Measurements from ENCODE around the gene MLLT3. TPM values are rescaled to one million over a fixed set of nuclear protein-coding genes. Genes with fewer than 3 reads are reported as not detected.

MLLT3 gene
- total RNA-seq, 1 experiment from 2014 or later: 7.0 TPM

DNA sequence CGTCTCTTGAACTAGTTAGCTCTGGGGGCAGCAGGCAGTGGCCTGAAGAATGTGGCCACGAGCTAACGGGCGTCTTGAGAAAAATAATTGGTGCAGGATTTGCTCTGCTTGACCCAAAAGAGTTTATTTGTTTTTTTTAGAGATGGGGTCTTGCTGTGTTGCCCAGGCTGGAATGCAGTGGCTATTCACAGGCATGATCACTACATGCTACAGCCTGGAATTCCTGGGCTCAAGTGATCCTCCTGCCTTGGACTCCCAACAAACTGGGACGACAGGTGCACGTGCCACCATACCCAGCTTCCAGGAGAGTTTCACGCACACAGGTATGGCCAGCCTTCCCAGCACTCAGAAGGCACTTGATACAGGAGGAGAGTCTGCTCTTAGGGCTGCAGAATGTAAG, 203.8 kb downstream of the MLLT3 start:
- Mint-ChIP-seq H3K27ac (no peak overlapping the region), H3K36me3 (no peaks in the 10 kb centered on the region), H3K4me3 (no peak overlapping the region), H3K4me1 (peaks cover 5% of the 10 kb centered on the region), H3K9me3 (no peaks in the 10 kb centered on the region), H3K27me3 (ENCODE audit: low read depth) (no peaks in the 10 kb centered on the region)
- TF ChIP-seq EMX1 (CRISPR knock-in tag; IDR thresholded peaks at IDR 0.05) (no peak), NFATC4 (CRISPR knock-in tag; IDR thresholded peaks at IDR 0.05) (no peak)
- ChIA-PET CTCF (no interaction called here), POLR2A (no interaction called here)
- no peak for ATAC-seq
- no peak for DNase-seq (ENCODE audit: low spot score)

DNA sequence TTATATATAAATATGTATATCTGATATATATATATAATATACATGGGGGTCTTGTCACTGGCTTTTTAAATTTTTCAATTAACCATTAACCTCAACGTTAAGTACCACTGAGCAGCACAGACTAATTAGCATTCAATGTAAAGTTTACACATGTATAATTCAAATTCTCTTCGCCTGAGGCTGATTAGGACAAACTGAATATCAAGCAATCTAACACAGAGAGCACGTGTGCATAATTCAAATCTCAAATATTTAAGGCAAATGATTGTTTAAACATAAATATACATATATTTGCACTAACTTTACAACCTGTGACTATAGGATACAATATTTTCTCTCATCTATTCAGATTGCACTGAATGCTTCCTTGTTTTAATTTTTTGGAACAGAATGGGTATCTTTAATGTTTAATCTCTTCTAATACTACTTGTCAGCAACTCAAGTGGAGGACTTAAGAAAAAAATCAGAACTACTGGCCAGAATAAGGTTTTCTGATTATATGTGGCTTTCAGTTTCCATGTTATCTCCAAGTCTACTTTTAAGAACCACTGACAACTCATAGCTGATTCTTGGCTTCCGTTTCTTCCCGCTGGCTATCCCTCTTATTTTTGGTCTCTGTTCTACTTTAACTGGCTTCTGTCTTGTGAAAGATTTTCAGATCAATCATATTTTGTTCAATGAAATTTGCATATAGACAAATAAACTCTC, 204.8 kb downstream of the MLLT3 start:
- ChIA-PET CTCF (interaction anchor here (1.3 kb wide), 1 partner anchor 45 kb away, joined by 3 read pairs; no protein-coding TSS in a partner anchor), POLR2A (no interaction called here)
- Mint-ChIP-seq H3K27ac (no peak overlapping the region), H3K9me3 (no peaks in the 10 kb centered on the region), H3K36me3 (no peaks in the 10 kb centered on the region), H3K27me3 (ENCODE audit: low read depth) (no peaks in the 10 kb centered on the region), H3K4me3 (no peak overlapping the region), H3K4me1 (peaks cover 5% of the 10 kb centered on the region)
- no peak for DNase-seq (ENCODE audit: low spot score)
- TF ChIP-seq ZNF423 (CRISPR knock-in tag; IDR thresholded peaks at IDR 0.05) (no peak), TEAD1 (CRISPR knock-in tag; IDR thresholded peaks at IDR 0.05) (no peak), ZNF396 (CRISPR knock-in tag; IDR thresholded peaks at IDR 0.05; ENCODE audit: borderline replicate concordance) (no peak), FOXP1 (CRISPR knock-in tag; IDR thresholded peaks at IDR 0.05; ENCODE audit: borderline replicate concordance) (no peak), TP53 (CRISPR knock-in tag; IDR thresholded peaks at IDR 0.05) (no peak), NR3C1 (CRISPR knock-in tag; conservative IDR thresholded peaks at IDR 0.05; ENCODE audit: low read depth) (no peak)
- TF ChIP-seq, protein P1, sequence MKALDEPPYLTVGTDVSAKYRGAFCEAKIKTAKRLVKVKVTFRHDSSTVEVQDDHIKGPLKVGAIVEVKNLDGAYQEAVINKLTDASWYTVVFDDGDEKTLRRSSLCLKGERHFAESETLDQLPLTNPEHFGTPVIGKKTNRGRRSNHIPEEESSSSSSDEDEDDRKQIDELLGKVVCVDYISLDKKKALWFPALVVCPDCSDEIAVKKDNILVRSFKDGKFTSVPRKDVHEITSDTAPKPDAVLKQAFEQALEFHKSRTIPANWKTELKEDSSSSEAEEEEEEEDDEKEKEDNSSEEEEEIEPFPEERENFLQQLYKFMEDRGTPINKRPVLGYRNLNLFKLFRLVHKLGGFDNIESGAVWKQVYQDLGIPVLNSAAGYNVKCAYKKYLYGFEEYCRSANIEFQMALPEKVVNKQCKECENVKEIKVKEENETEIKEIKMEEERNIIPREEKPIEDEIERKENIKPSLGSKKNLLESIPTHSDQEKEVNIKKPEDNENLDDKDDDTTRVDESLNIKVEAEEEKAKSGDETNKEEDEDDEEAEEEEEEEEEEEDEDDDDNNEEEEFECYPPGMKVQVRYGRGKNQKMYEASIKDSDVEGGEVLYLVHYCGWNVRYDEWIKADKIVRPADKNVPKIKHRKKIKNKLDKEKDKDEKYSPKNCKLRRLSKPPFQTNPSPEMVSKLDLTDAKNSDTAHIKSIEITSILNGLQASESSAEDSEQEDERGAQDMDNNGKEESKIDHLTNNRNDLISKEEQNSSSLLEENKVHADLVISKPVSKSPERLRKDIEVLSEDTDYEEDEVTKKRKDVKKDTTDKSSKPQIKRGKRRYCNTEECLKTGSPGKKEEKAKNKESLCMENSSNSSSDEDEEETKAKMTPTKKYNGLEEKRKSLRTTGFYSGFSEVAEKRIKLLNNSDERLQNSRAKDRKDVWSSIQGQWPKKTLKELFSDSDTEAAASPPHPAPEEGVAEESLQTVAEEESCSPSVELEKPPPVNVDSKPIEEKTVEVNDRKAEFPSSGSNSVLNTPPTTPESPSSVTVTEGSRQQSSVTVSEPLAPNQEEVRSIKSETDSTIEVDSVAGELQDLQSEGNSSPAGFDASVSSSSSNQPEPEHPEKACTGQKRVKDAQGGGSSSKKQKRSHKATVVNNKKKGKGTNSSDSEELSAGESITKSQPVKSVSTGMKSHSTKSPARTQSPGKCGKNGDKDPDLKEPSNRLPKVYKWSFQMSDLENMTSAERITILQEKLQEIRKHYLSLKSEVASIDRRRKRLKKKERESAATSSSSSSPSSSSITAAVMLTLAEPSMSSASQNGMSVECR (CRISPR knock-in tag; IDR thresholded peaks at IDR 0.05; ENCODE audit: borderline replicate concordance): no peak
- TF ChIP-seq, protein P2, sequence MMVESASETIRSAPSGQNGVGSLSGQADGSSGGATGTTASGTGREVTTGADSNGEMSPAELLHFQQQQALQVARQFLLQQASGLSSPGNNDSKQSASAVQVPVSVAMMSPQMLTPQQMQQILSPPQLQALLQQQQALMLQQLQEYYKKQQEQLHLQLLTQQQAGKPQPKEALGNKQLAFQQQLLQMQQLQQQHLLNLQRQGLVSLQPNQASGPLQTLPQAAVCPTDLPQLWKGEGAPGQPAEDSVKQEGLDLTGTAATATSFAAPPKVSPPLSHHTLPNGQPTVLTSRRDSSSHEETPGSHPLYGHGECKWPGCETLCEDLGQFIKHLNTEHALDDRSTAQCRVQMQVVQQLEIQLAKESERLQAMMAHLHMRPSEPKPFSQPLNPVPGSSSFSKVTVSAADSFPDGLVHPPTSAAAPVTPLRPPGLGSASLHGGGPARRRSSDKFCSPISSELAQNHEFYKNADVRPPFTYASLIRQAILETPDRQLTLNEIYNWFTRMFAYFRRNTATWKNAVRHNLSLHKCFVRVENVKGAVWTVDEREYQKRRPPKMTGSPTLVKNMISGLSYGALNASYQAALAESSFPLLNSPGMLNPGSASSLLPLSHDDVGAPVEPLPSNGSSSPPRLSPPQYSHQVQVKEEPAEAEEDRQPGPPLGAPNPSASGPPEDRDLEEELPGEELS (CRISPR knock-in tag; IDR thresholded peaks at IDR 0.05): no peak
- TF ChIP-seq, protein P3, sequence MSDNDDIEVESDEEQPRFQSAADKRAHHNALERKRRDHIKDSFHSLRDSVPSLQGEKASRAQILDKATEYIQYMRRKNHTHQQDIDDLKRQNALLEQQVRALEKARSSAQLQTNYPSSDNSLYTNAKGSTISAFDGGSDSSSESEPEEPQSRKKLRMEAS (CRISPR knock-in tag; IDR thresholded peaks at IDR 0.05): no peak
- TF ChIP-seq, protein P4, sequence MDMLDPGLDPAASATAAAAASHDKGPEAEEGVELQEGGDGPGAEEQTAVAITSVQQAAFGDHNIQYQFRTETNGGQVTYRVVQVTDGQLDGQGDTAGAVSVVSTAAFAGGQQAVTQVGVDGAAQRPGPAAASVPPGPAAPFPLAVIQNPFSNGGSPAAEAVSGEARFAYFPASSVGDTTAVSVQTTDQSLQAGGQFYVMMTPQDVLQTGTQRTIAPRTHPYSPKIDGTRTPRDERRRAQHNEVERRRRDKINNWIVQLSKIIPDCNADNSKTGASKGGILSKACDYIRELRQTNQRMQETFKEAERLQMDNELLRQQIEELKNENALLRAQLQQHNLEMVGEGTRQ (CRISPR knock-in tag; IDR thresholded peaks at IDR 0.05): no peak
- ATAC-seq: no peak

DNA sequence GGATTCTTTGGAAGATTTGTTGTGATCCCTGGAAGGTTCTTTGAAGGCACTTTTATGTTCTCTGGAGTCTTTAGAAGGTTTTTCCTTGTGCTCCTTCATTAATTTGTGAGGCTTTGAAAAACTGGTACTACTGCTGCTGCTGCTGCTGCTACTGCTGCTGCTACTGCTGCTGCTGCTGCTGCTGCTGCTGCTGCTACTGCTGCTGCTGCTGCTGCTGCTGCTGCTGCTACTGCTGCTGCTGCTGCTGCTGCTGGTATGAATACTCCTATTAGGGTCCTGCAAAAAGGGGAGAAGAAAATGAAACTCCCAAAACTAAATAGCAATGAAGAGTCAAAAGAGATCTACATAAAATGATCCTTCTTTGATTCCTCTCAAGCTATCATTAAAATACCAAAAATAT, 208.1 kb downstream of the MLLT3 start:
- no peak overlapping the region; the same call in 1 of the 2 replicates for H3K27ac Mint-ChIP-seq
- no peaks in the 10 kb centered on the region for H3K9me3 Mint-ChIP-seq
- H3K36me3 Mint-ChIP-seq: no peaks in the 10 kb centered on the region
- no peak overlapping the region for H3K4me3 Mint-ChIP-seq
- ATAC-seq: no peak
- no peaks in the 10 kb centered on the region for H3K27me3 Mint-ChIP-seq (ENCODE audit: low read depth)
- TF ChIP-seq FOXK1 (CRISPR knock-in tag; IDR thresholded peaks at IDR 0.05) (no peak), ESRRA (CRISPR knock-in tag; IDR thresholded peaks at IDR 0.05; ENCODE audit: borderline replicate concordance) (no peak), JAZF1 (CRISPR knock-in tag; IDR thresholded peaks at IDR 0.05) (no peak), NFYB (CRISPR knock-in tag; conservative IDR thresholded peaks at IDR 0.05; ENCODE audit: low read depth) (no peak), OVOL2 (CRISPR knock-in tag; IDR thresholded peaks at IDR 0.05; ENCODE audit: borderline replicate concordance) (no peak)
- H3K4me1 Mint-ChIP-seq: peaks cover 10% of the 10 kb centered on the region
- ChIA-PET POLR2A (no interaction called here), CTCF (no interaction called here)
- DNase-seq (ENCODE audit: low spot score): no peak
